Natural killer cell (primary cell): ENCODE results near the gene ATAD5. TPM values are rescaled to one million over a fixed set of nuclear protein-coding genes. Genes with fewer than 3 reads are reported as not detected.

ENCODE experiments used
- ATAC-seq, 3 donors: fragments of 150-1000 bp in 2 of 3; fragments of 200-7000 bp in 1 of 3; cut with Tn5 transposase; 1 replicate in 1 of 3; 2 replicates in 2 of 3; pipeline ENCODE4 v1.10.0; 2021; ENCODE audit warnings: mild to moderate bottlenecking in 2 of 3, moderate library complexity in 2 of 3
- DNase-seq, 2 donors: peaks; one replicate each; pipeline versions ENCODE4 v3.0.0 to v3.0.0-alpha.2; 2013 to 2021; ENCODE audit warnings: mixed read lengths in 1 of 2
- H3K27ac ChIP-seq: one replicate; pipeline ENCODE4 v1.5.1; 2013; ENCODE audit warnings: mild to moderate bottlenecking, low read length
- H3K27me3 ChIP-seq: one replicate; pipeline ENCODE4 v1.6.1; 2013; ENCODE audit warnings: low read length; ENCODE audit not compliant: control insufficient read depth, insufficient read depth
- H3K36me3 ChIP-seq: one replicate; pipeline ENCODE4 v1.6.1; 2013; ENCODE audit warnings: low read length; ENCODE audit not compliant: control insufficient read depth, insufficient read depth
- H3K4me1 ChIP-seq: one replicate; pipeline ENCODE4 v1.6.1; 2013; ENCODE audit warnings: low read length; ENCODE audit not compliant: control insufficient read depth, insufficient read depth
- H3K4me3 ChIP-seq: one replicate; pipeline ENCODE4 v1.5.1; 2013; ENCODE audit warnings: low read length
- H3K9me3 ChIP-seq: one replicate; pipeline ENCODE4 v1.6.1; 2013; ENCODE audit warnings: low read length; ENCODE audit not compliant: control insufficient read depth, insufficient read depth
- H3K27ac Mint-ChIP-seq, 2 donors: one replicate each; pipeline ENCODE4 v1.8.0; 2022; ENCODE audit warnings: mild to moderate bottlenecking in 2 of 2, mixed read lengths in 2 of 2, moderate library complexity in 1 of 2
- H3K27me3 Mint-ChIP-seq, 2 donors: one replicate each; pipeline ENCODE4 v1.8.0; 2022; ENCODE audit warnings: low read depth in 2 of 2, mixed read lengths in 2 of 2
- H3K36me3 Mint-ChIP-seq: one replicate; pipeline ENCODE4 v1.8.0; 2022; ENCODE audit warnings: mixed read lengths
- H3K4me1 Mint-ChIP-seq, 2 donors: one replicate each; pipeline ENCODE4 v1.8.0; 2022; ENCODE audit warnings: mixed read lengths in 2 of 2
- H3K4me3 Mint-ChIP-seq: one replicate; pipeline ENCODE4 v1.8.0; 2022; ENCODE audit warnings: mild to moderate bottlenecking, moderate library complexity, mixed read lengths
- H3K9me3 Mint-ChIP-seq, 2 donors: one replicate each; pipeline ENCODE4 v1.8.0; 2022; ENCODE audit warnings: mixed read lengths in 2 of 2
- CTCF ChIP-seq: fragments of 200-600 bp; IDR thresholded peaks from one replicate; pipeline ENCODE4 v1.8.0; 2022; ENCODE audit warnings: antibody characterized with exemption
- WGBS: methylation state at CpG from one replicate; pipeline ENCODE4 v1.1.7; 2013; ENCODE audit warnings: missing lambda C conversion rate; ENCODE audit not compliant: insufficient coverage; 5-methylcytosine and 5-hydroxymethylcytosine counted together
- intact Hi-C: fragments of 100-400 bp; cut with micrococcal nuclease; formaldehyde crosslinking; loops from one replicate; pipeline ENCODE4 v1.14.2; 2022
- total RNA-seq, 4 donors: library from RNA; stranded (reverse); fragments of 120-200 nt in 1 of 4; gene quantifications; one replicate each; pipeline versions ENCODE4 v1.2.3 to v1.2.4, GENCODE V29; 2013 to 2022

Gene ATAD5
- total RNA-seq, 3 donors from 2014 or later (not counting 1 experiment from before 2014, with no cell fraction given), result 5.5 to 6.6 (median 5.6) TPM

GRCh38 chr17:30790279-30790678 is 41.5 kb upstream of the ATAD5 start:
- H3K27me3 Mint-ChIP-seq, result no peaks in the 10 kb centered on the region
- intact Hi-C loops, result no loop called here
- Histone ChIP-seq H3K27ac (no peak overlapping the region), H3K36me3 (peaks cover 74% of the 10 kb centered on the region), H3K27me3 (no peaks in the 10 kb centered on the region), H3K9me3 (no peaks in the 10 kb centered on the region), H3K4me3 (no peak overlapping the region), H3K4me1 (no peaks in the 10 kb centered on the region)
- peak in 1 of 3 donors; percentile 36 for ATAC-seq
- DNase-seq, result no peak
- WGBS, result 85% methylated on average over 1 of the region's 2 CpGs
- TF ChIP-seq CTCF, result no peak
- peak overlapping the region; percentile 77 to 90 for H3K27ac Mint-ChIP-seq
- H3K36me3 Mint-ChIP-seq, result peaks cover 13% of the 10 kb centered on the region
- H3K9me3 Mint-ChIP-seq, result no peaks in the 10 kb centered on the region
- peak overlapping the region; percentile 22 for H3K4me3 Mint-ChIP-seq
- peaks cover 7 to 14% of the 10 kb centered on the region in 2 donors for H3K4me1 Mint-ChIP-seq

- no peak overlapping the region for H3K4me3 ChIP-seq
- 97% methylated on average over 7 of the region's 9 CpGs for WGBS
- intact Hi-C loops, result no loop called here
- no peak for DNase-seq
- no peaks in the 10 kb centered on the region for H3K9me3 ChIP-seq
- peaks cover 71% of the 10 kb centered on the region for H3K36me3 ChIP-seq
- H3K27ac ChIP-seq, result no peak overlapping the region
- peaks cover 14 to 18% of the 10 kb centered on the region in 2 donors for H3K4me1 Mint-ChIP-seq
- no peaks in the 10 kb centered on the region for H3K27me3 Mint-ChIP-seq
- peak overlapping the region; percentile 10 to 23 for H3K27ac Mint-ChIP-seq
- H3K4me1 ChIP-seq, result no peaks in the 10 kb centered on the region
- no peaks in the 10 kb centered on the region for H3K9me3 Mint-ChIP-seq
- H3K4me3 Mint-ChIP-seq, result no peak overlapping the region
- peaks cover 22% of the 10 kb centered on the region for H3K36me3 Mint-ChIP-seq
- no peaks in the 10 kb centered on the region for H3K27me3 ChIP-seq
- no peak for TF ChIP-seq CTCF
- ATAC-seq, result no peak
These were observed 38.3 kb upstream of the ATAD5 start for GRCh38 chr17:30793282-30793977.

- no peak for TF ChIP-seq CTCF
- Mint-ChIP-seq H3K36me3 (peaks cover 22% of the 10 kb centered on the region), H3K27ac (peak overlapping the region; percentile 10 to 23), H3K9me3 (no peaks in the 10 kb centered on the region), H3K4me3 (no peak overlapping the region), H3K27me3 (no peaks in the 10 kb centered on the region), H3K4me1 (peaks cover 14% of the 10 kb centered on the region in 2 donors)
- no peaks in the 10 kb centered on the region for H3K9me3 ChIP-seq
- H3K27me3 ChIP-seq, result no peaks in the 10 kb centered on the region
- no peak for ATAC-seq
- no peaks in the 10 kb centered on the region for H3K4me1 ChIP-seq
- no peak for DNase-seq
- H3K36me3 ChIP-seq, result peaks cover 69% of the 10 kb centered on the region
- WGBS, result 88% methylated on average over 4 of the region's 5 CpGs
- no peak overlapping the region for H3K4me3 ChIP-seq
- intact Hi-C loops, result no loop called here
- no peak overlapping the region for H3K27ac ChIP-seq
These were observed 37.4 kb upstream of the ATAD5 start for GRCh38 chr17:30794372-30794771.

- H3K4me3 ChIP-seq, result no peak overlapping the region
- H3K27ac Mint-ChIP-seq, result peak overlapping the region in 1 of 2 donors; percentile 67
- H3K4me1 Mint-ChIP-seq, result peaks cover 4 to 7% of the 10 kb centered on the region in 2 donors
- TF ChIP-seq CTCF, result no peak
- 74% methylated on average over 3 of the region's 4 CpGs for WGBS
- H3K9me3 ChIP-seq, result no peaks in the 10 kb centered on the region
- no peak overlapping the region for H3K27ac ChIP-seq
- H3K4me1 ChIP-seq, result no peaks in the 10 kb centered on the region
- DNase-seq (no peak), ATAC-seq (no peak)
- H3K27me3 Mint-ChIP-seq, result no peaks in the 10 kb centered on the region
- H3K36me3 ChIP-seq, result peaks cover 68% of the 10 kb centered on the region
- no peaks in the 10 kb centered on the region for H3K9me3 Mint-ChIP-seq
- no peak overlapping the region for H3K4me3 Mint-ChIP-seq
- no peaks in the 10 kb centered on the region for H3K27me3 ChIP-seq
- peaks cover 18% of the 10 kb centered on the region for H3K36me3 Mint-ChIP-seq
- intact Hi-C loops, result no loop called here
These were observed 35.8 kb upstream of the ATAD5 start for GRCh38 chr17:30796016-30796415.
